HepG2 (cell line): ENCODE measurements around the gene CFAP119. TPM values are rescaled to one million over a fixed set of nuclear protein-coding genes. Genes with fewer than 3 reads are reported as not detected.

Experiments used
- JUNB ChIP-seq: sonication (generic); formaldehyde crosslinking; IDR thresholded peaks from 2 replicates; pipeline ENCODE4 v1.8.0; 2022; ENCODE audit warnings: missing genetic modification reagents, mild to moderate bottlenecking, borderline replicate concordance
- KMT2B ChIP-seq: IDR thresholded peaks from 2 replicates; pipeline ENCODE4 v1.6.1; 2016; ENCODE audit warnings: missing genetic modification reagents, missing compliant biosample characterization
- MAFK ChIP-seq, 2 experiments: IDR thresholded peaks in 1 of 2; conservative IDR thresholded peaks in 1 of 2; 2 replicates each; pipeline ENCODE4 v1.6.1; 2011; ENCODE audit warnings: improper control_type of control experiment in 2 of 2, low read length in 2 of 2
- NBN ChIP-seq: fragments of 450-650 bp; conservative IDR thresholded peaks from 2 replicates; pipeline ENCODE4 v1.6.1; 2017
- NFRKB ChIP-seq: fragments of 450-650 bp; IDR thresholded peaks from 2 replicates; pipeline ENCODE4 v1.6.1; 2017
- RCOR2 ChIP-seq: IDR thresholded peaks from 2 replicates; pipeline ENCODE4 v1.6.1; 2016; ENCODE audit warnings: missing biosample characterization, missing genetic modification reagents
- SMARCC2 ChIP-seq: fragments of 450-650 bp; IDR thresholded peaks from 2 replicates; pipeline ENCODE4 v1.6.1; 2017; ENCODE audit warnings: antibody characterized with exemption, mild to moderate bottlenecking
- TBX2 ChIP-seq: sonication (generic); formaldehyde crosslinking; IDR thresholded peaks from 2 replicates; pipeline ENCODE4 v1.5.0; 2020; ENCODE audit warnings: missing genetic modification reagents, mild to moderate bottlenecking, borderline replicate concordance
- ZKSCAN8 ChIP-seq: IDR thresholded peaks from 2 replicates; pipeline ENCODE4 v1.6.1; 2016; ENCODE audit warnings: borderline replicate concordance, missing genetic modification reagents, missing compliant biosample characterization
- ZMYM3 ChIP-seq: sonication (generic); formaldehyde crosslinking; IDR thresholded peaks from 2 replicates; pipeline ENCODE4 v1.5.1; 2020; ENCODE audit warnings: mild to moderate bottlenecking, missing genetic modification reagents
- ZNF552 ChIP-seq: sonication (generic); formaldehyde crosslinking; IDR thresholded peaks from 2 replicates; pipeline ENCODE4 v1.9.0; 2022; ENCODE audit warnings: missing genetic modification reagents, mild to moderate bottlenecking, borderline replicate concordance
- ZNF614 ChIP-seq: IDR thresholded peaks from 2 replicates; pipeline ENCODE4 v1.6.1; 2018; ENCODE audit warnings: missing biosample characterization, missing genetic modification reagents, inconsistent platforms, borderline replicate concordance
- ZNF672 ChIP-seq: sonication (generic); formaldehyde crosslinking; IDR thresholded peaks from 2 replicates; pipeline ENCODE4 v1.8.1; 2022; ENCODE audit warnings: missing genetic modification reagents
- ZNF782 ChIP-seq: sonication (generic); formaldehyde crosslinking; IDR thresholded peaks from 2 replicates; pipeline ENCODE4 v1.4.0; 2020; ENCODE audit warnings: missing genetic modification reagents, mild to moderate bottlenecking, borderline replicate concordance
- ZNF792 ChIP-seq: IDR thresholded peaks from 2 replicates; pipeline ENCODE4 v1.6.1; 2016
- polyA plus RNA-seq, 8 experiments: library from polyadenylated mRNA; depleted of rRNA in 3 of 8; stranded (reverse) in 7 of 8; unstranded in 1 of 8; fragments of >200 nt; fragmentation: Illumina TruSeq in 4 of 8; extraction: Trizol in 4 of 8; gene quantifications; 2 replicates each; pipeline versions ENCODE4 v1.2.1 to v1.2.3, GENCODE V29; 2011 to 2016; ENCODE audit warnings: low read depth in 4 of 8, missing spikeins in 1 of 8, mixed read lengths in 1 of 8; ENCODE audit not compliant: insufficient read depth in 1 of 8
- total RNA-seq, 5 experiments: library from RNA; depleted of rRNA; stranded (reverse); fragments of >200 nt; fragmentation: Illumina TruSeq; extraction: Trizol; gene quantifications; 2 replicates each; pipeline ENCODE4 v1.2.3, GENCODE V29; 2016; ENCODE audit warnings: low read depth in 1 of 5
- TF ChIP-seq, protein P1 (sequence below): sonication (generic); formaldehyde crosslinking; IDR thresholded peaks from 2 replicates; pipeline ENCODE4 v1.4.0; 2020; ENCODE audit warnings: missing genetic modification reagents
- TF ChIP-seq, protein P2 (sequence below): sonication (generic); formaldehyde crosslinking; IDR thresholded peaks from 2 replicates; pipeline ENCODE4 v1.5.0; 2020; ENCODE audit warnings: missing genetic modification reagents, mild to moderate bottlenecking, borderline replicate concordance
- TF ChIP-seq, protein P3 (sequence below): sonication (generic); formaldehyde crosslinking; IDR thresholded peaks from 2 replicates; pipeline ENCODE4 v1.4.0; 2020; ENCODE audit warnings: missing genetic modification reagents; ENCODE audit errors: not compliant biosample characterization
- TF ChIP-seq, protein P4 (sequence below): sonication (generic); IDR thresholded peaks from 2 replicates; pipeline ENCODE4 v1.6.1; 2016; ENCODE audit warnings: low read depth, borderline replicate concordance
- TF ChIP-seq, protein P5 (sequence below): sonication (generic); formaldehyde crosslinking; IDR thresholded peaks from 2 replicates; pipeline ENCODE4 v1.4.0; 2020; ENCODE audit warnings: mild to moderate bottlenecking, missing genetic modification reagents
- TF ChIP-seq, protein P6 (sequence below): sonication (generic); formaldehyde crosslinking; conservative IDR thresholded peaks from 2 replicates; pipeline ENCODE4 v1.8.0; 2022; ENCODE audit warnings: low read depth, missing genetic modification reagents

Gene CFAP119
- total and polyA plus RNA-seq, 2 of the 13 experiments (the other 11 are each of a cell fraction or from before 2014, with no cell fraction given): 6.4 TPM

DNA sequence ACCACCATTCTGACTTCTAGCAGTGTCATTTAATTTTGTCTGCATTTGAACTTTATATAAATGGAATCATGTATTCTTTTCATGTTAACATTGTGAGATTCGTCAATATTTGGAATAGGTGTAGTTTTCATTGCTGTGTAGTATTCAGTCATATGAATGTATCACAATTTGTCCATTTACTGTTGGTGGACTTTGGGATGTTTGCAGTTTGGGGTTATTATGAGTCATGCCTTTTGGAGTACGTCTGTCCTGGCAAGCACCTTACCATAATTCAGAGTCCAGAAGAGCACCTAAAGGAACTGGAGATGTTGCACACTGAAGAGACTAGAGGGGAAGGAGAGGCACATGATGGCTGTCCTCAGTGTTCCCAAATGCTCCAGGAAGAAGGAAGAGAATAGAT, 16.8 kb downstream of the CFAP119 start (continued):
- TF ChIP-seq, protein P1, sequence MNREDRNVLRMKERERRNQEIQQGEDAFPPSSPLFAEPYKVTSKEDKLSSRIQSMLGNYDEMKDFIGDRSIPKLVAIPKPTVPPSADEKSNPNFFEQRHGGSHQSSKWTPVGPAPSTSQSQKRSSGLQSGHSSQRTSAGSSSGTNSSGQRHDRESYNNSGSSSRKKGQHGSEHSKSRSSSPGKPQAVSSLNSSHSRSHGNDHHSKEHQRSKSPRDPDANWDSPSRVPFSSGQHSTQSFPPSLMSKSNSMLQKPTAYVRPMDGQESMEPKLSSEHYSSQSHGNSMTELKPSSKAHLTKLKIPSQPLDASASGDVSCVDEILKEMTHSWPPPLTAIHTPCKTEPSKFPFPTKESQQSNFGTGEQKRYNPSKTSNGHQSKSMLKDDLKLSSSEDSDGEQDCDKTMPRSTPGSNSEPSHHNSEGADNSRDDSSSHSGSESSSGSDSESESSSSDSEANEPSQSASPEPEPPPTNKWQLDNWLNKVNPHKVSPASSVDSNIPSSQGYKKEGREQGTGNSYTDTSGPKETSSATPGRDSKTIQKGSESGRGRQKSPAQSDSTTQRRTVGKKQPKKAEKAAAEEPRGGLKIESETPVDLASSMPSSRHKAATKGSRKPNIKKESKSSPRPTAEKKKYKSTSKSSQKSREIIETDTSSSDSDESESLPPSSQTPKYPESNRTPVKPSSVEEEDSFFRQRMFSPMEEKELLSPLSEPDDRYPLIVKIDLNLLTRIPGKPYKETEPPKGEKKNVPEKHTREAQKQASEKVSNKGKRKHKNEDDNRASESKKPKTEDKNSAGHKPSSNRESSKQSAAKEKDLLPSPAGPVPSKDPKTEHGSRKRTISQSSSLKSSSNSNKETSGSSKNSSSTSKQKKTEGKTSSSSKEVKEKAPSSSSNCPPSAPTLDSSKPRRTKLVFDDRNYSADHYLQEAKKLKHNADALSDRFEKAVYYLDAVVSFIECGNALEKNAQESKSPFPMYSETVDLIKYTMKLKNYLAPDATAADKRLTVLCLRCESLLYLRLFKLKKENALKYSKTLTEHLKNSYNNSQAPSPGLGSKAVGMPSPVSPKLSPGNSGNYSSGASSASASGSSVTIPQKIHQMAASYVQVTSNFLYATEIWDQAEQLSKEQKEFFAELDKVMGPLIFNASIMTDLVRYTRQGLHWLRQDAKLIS (CRISPR knock-in tag): no peak
- TF ChIP-seq, protein P2, sequence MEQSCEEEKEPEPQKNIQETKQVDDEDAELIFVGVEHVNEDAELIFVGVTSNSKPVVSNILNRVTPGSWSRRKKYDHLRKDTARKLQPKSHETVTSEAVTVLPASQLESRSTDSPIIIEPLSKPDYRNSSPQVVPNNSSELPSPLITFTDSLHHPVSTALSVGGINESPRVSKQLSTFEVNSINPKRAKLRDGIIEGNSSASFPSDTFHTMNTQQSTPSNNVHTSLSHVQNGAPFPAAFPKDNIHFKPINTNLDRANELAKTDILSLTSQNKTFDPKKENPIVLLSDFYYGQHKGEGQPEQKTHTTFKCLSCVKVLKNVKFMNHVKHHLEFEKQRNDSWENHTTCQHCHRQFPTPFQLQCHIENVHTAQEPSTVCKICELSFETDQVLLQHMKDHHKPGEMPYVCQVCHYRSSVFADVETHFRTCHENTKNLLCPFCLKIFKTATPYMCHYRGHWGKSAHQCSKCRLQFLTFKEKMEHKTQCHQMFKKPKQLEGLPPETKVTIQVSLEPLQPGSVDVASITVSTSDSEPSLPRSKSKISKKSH (CRISPR knock-in tag): no peak
- TF ChIP-seq, protein P3, sequence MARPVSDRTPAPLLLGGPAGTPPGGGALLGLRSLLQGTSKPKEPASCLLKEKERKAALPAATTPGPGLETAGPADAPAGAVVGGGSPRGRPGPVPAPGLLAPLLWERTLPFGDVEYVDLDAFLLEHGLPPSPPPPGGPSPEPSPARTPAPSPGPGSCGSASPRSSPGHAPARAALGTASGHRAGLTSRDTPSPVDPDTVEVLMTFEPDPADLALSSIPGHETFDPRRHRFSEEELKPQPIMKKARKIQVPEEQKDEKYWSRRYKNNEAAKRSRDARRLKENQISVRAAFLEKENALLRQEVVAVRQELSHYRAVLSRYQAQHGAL (CRISPR knock-in tag): no peak
- TF ChIP-seq, protein P4, sequence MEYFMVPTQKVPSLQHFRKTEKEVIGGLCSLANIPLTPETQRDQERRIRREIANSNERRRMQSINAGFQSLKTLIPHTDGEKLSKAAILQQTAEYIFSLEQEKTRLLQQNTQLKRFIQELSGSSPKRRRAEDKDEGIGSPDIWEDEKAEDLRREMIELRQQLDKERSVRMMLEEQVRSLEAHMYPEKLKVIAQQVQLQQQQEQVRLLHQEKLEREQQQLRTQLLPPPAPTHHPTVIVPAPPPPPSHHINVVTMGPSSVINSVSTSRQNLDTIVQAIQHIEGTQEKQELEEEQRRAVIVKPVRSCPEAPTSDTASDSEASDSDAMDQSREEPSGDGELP: peak; percentile 34; the same call in 1 of the 2 replicates
- TF ChIP-seq ZNF672: no peak
- no peak for TF ChIP-seq ZNF782
- peak; percentile 59 for TF ChIP-seq JUNB (CRISPR knock-in tag)
- TF ChIP-seq, protein P5, sequence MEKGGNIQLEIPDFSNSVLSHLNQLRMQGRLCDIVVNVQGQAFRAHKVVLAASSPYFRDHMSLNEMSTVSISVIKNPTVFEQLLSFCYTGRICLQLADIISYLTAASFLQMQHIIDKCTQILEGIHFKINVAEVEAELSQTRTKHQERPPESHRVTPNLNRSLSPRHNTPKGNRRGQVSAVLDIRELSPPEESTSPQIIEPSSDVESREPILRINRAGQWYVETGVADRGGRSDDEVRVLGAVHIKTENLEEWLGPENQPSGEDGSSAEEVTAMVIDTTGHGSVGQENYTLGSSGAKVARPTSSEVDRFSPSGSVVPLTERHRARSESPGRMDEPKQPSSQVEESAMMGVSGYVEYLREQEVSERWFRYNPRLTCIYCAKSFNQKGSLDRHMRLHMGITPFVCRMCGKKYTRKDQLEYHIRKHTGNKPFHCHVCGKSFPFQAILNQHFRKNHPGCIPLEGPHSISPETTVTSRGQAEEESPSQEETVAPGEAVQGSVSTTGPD (CRISPR knock-in tag): no peak
- peak; percentile 52; the same call in 1 of the 2 replicates for TF ChIP-seq ZKSCAN8 (CRISPR knock-in tag)
- no peak for TF ChIP-seq KMT2B (CRISPR knock-in tag)
- no peak for TF ChIP-seq MAFK (conservative IDR thresholded peaks at IDR 0.05 in 1 of 2, IDR thresholded peaks at IDR 0.05 in 1 of 2; ENCODE audit: low read length in 2 of 2)
- TF ChIP-seq ZNF614 (CRISPR knock-in tag): no peak
- no peak for TF ChIP-seq NBN
- peak; percentile 66; the same call in 1 of the 2 replicates for TF ChIP-seq ZMYM3 (CRISPR knock-in tag)
- TF ChIP-seq RCOR2 (CRISPR knock-in tag): peak; percentile 81; the same call in 1 of the 2 replicates
- TF ChIP-seq, protein P6, sequence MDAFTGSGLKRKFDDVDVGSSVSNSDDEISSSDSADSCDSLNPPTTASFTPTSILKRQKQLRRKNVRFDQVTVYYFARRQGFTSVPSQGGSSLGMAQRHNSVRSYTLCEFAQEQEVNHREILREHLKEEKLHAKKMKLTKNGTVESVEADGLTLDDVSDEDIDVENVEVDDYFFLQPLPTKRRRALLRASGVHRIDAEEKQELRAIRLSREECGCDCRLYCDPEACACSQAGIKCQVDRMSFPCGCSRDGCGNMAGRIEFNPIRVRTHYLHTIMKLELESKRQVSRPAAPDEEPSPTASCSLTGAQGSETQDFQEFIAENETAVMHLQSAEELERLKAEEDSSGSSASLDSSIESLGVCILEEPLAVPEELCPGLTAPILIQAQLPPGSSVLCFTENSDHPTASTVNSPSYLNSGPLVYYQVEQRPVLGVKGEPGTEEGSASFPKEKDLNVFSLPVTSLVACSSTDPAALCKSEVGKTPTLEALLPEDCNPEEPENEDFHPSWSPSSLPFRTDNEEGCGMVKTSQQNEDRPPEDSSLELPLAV (CRISPR knock-in tag): no peak
- no peak for TF ChIP-seq TBX2 (CRISPR knock-in tag)
- TF ChIP-seq ZNF552 (CRISPR knock-in tag): no peak
- TF ChIP-seq NFRKB: no peak
- peak; percentile 70; the same call in 1 of the 2 replicates for TF ChIP-seq SMARCC2
- no peak for TF ChIP-seq ZNF792 (CRISPR knock-in tag)
